HG03196 (cell line): ENCODE measurements around the gene VPS35.
A peak's percentile ranks its signal among the peaks of the same experiment; 100 is the strongest.

Experiments used
- ATAC-seq: cut with Tn5 transposase; IDR thresholded peaks from one replicate; pipeline ENCODE4 v1.9.1; 2021; ENCODE audit not compliant: unreplicated experiment

VPS35 gene

DNA sequence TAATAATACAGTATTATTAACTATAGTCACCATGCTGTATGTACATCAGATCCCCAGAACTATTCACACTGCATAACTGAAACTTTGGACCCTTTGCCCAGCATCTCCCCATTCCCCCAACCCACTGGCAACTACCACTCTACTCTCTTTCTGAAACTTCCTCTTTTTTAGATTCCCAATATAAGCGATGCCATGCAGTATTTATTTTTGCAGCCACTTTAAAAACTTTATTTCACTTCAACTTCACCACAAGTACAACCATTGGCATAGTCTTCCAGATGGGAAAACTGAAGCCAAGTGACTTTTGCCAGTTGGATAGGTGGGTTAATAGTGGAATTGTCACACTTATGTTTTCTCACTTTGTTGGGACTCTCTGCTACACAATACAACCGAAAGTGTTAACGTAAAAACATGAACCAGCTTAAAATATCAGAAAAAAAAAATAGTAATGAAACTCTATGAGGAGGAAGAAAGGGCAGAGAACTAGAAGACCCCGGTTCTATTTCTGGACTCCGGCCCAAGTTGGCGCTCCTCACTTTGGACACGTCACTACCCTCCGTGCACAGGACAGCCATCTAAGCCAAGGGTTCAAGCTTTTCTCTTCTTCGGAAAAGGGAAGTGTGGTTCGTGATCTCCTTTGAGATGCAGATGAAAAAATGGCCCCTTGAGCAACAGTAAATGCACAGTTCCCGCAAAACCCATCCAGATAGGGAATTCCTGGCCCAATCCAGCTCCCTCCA is 68.5 kb downstream of the VPS35 start:
- peak; percentile 22 for ATAC-seq

DNA sequence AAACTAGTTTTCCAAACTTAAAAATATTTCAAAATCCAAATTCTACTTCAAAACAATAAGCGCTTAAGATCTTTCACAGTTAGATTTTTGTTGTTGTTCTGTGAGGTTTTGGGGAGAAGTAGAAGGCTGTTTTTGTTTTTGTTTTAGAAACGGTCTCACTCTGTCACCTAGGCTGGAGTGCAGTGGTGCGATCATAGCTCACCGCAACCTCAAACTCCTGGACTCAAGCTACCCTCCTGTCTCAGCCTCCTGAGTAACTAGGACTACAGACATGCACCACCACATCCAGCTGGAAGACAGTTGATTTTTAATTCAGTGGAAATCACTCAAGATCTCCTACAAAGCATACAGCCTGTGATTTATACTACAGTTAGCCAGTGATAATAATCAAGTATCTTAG is 70.5 kb downstream of the VPS35 start:
- ATAC-seq = no peak

DNA sequence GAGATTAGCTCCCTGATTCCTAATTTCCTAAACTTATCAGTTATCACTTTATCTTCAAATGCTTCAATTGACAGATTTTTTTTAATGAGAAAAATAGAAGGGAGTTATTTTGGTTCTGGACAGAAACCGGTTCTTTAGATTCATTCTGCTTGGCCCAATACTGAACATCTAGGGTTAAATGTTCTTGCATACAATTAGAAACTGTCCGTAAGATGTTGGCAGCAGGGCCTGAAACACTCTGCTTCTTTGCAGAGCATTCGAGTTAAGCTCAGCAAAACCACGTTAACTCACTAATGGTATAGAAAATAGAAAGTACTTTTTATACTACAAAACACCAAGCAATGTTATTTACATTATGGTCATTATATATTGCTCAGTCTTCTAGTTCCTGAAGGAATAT is 75.0 kb downstream of the VPS35 start:
- no peak for ATAC-seq

DNA sequence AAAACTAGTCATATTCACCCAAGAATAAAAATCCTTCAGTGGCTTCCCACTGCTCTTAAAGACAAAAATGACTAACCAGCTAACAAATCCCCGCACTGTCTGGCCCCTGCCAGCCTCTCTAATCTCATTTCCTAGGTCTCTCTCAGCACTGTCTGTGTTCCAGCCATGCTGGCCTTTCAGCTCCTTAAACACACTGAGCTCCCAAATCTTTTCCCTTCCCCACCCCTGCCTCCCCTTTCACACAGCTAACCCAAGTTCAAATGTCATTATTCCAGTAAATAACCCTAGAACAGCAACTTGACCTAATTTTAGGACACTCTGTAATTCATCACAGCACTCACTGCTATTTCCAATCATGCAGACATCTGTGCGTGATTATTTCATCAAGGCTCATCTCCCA is 75.6 kb downstream of the VPS35 start:
- ATAC-seq = no peak

GRCh38 chr16:46612121-46612520 is 76.9 kb downstream of the VPS35 start:
- ATAC-seq = peak; percentile 60

DNA sequence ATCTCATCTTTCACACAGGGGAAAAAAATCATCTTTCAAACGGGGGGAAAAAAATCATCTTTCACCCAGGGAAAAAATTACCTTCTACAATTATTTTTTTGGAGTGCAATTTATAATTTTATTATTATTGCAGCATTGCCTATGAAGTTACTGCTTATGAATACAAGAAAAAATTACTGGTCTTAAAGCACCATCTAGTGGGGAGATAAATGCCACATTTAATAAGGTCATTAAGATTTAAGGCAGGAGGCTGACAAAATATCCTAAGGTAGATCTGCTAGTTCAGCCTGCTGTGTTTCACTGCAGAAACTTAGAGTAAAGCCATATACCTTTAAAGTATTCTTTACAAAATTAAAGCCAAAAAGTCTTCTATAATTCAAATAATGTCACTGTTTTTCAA is 81.4 kb downstream of the VPS35 start:
- ATAC-seq = no peak

- no peak for ATAC-seq
These were observed 82.7 kb downstream of the VPS35 start for GRCh38 chr16:46606231-46606630.
